OCI-LY3 (cell line): ENCODE results near the gene GRAMD4.

ENCODE experiments used
- EZH2phosphoT487 ChIP-seq: fragments of 200-600 bp; shearing (Covaris generic); IDR thresholded peaks from 2 replicates; pipeline ENCODE4 v1.6.1; 2018; ENCODE audit warnings: antibody characterized with exemption, mixed run types, low read depth
- TF ChIP-seq, protein P1 (sequence below): fragments of 200-600, 300-600 bp; sonication (generic); IDR thresholded peaks from 2 replicates; pipeline ENCODE4 v1.5.1; 2014; ENCODE audit warnings: antibody characterized with exemption, low read length, low read depth

DNA sequence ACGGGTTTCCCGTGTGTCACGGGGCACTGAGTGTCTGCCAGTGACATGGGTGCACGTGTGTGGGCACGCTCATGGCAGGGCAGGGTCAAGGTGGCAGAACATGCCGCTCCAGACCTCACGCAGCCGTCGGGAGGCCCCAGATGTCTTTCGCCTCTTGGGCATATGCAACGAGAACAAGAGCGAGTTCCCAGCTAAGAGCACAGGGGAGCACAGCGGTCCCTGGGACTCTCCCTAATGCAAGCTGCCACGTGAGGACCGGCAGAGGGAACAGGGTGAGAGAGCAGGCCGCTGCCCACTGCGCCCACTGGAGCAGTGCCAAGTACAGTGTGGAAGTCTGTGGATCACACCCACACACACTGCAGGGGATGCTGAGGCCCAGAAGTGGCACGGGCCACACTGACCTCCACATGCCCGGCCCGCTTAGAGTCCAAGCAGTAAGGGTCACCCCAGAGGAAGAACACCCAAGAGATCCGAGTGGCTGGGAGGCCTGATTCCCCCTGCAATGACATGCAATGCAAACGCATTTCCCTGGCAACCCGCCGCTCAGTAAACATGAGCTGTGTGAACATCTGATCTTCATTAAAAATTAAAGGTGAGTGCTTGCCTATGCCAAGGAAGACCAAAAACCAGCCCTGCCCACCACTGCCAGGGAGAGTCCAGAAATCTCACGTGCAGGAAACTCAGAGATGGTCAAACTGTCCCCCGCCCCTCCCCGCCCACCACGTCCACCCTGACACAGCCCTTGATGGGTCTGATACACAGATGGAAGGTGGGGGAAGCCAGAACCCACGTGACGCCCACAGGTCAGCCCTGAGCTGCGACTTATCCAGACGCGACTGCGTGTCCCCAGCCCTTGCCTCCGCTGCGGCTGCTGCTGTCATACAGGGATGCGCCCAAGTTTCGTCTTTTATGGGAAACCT lies 106.1 kb downstream of the GRAMD4 start:
- TF ChIP-seq, protein P1, sequence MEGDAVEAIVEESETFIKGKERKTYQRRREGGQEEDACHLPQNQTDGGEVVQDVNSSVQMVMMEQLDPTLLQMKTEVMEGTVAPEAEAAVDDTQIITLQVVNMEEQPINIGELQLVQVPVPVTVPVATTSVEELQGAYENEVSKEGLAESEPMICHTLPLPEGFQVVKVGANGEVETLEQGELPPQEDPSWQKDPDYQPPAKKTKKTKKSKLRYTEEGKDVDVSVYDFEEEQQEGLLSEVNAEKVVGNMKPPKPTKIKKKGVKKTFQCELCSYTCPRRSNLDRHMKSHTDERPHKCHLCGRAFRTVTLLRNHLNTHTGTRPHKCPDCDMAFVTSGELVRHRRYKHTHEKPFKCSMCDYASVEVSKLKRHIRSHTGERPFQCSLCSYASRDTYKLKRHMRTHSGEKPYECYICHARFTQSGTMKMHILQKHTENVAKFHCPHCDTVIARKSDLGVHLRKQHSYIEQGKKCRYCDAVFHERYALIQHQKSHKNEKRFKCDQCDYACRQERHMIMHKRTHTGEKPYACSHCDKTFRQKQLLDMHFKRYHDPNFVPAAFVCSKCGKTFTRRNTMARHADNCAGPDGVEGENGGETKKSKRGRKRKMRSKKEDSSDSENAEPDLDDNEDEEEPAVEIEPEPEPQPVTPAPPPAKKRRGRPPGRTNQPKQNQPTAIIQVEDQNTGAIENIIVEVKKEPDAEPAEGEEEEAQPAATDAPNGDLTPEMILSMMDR = no peak
- no peak for TF ChIP-seq EZH2phosphoT487
